ENCODE results near the gene DNAJC5G. TPM values are rescaled to one million over a fixed set of nuclear protein-coding genes. Genes with fewer than 3 reads are reported as not detected.

Gene DNAJC5G
- total RNA-seq, 4 donors from 2014 or later, result not detected

- no peak overlapping the region for H3K27ac ChIP-seq
- H3K27me3 ChIP-seq, result no peaks in the 10 kb centered on the region
- WGBS, 2 donors (ENCODE audit: low coverage in 1 of 2), result 93% methylated on average over 14 of the region's 14 CpGs; no CpG with 5 or more reads in 1 of the 2 donors
- TF ChIP-seq POLR2AphosphoS5 (IDR thresholded peaks at IDR 0.05), result no peak
- TF ChIP-seq, protein P1, sequence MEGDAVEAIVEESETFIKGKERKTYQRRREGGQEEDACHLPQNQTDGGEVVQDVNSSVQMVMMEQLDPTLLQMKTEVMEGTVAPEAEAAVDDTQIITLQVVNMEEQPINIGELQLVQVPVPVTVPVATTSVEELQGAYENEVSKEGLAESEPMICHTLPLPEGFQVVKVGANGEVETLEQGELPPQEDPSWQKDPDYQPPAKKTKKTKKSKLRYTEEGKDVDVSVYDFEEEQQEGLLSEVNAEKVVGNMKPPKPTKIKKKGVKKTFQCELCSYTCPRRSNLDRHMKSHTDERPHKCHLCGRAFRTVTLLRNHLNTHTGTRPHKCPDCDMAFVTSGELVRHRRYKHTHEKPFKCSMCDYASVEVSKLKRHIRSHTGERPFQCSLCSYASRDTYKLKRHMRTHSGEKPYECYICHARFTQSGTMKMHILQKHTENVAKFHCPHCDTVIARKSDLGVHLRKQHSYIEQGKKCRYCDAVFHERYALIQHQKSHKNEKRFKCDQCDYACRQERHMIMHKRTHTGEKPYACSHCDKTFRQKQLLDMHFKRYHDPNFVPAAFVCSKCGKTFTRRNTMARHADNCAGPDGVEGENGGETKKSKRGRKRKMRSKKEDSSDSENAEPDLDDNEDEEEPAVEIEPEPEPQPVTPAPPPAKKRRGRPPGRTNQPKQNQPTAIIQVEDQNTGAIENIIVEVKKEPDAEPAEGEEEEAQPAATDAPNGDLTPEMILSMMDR (IDR thresholded peaks at IDR 0.05), result no peak
- no peak for TF ChIP-seq EP300 (IDR thresholded peaks at IDR 0.05; ENCODE audit: low read depth)
- no peak for TF ChIP-seq POLR2A (IDR thresholded peaks at IDR 0.05)
- no peak for DNase-seq
- H3K4me1 ChIP-seq, result no peaks in the 10 kb centered on the region
- no peaks in the 10 kb centered on the region for H3K9me3 ChIP-seq
- no peak overlapping the region for H3K4me3 ChIP-seq
- intact Hi-C loops (cut with DNase I; ENCODE audit: low total_unique reads) (no loop called here), in situ Hi-C loops (cut with MboI; ENCODE audit: low pct_ligation_motif_present in 1 of 4, low pct_unique_long_range_greater_than_20kb in 1 of 4, low sequenced_read_pairs in 3 of 4) (no loop called here)
- peaks cover 0 to 59% (median 15%) of the 10 kb centered on the region in 4 donors for H3K36me3 ChIP-seq
These were observed 41.9 kb upstream of the DNAJC5G start for GRCh38 chr2:27233341-27233740.

DNA sequence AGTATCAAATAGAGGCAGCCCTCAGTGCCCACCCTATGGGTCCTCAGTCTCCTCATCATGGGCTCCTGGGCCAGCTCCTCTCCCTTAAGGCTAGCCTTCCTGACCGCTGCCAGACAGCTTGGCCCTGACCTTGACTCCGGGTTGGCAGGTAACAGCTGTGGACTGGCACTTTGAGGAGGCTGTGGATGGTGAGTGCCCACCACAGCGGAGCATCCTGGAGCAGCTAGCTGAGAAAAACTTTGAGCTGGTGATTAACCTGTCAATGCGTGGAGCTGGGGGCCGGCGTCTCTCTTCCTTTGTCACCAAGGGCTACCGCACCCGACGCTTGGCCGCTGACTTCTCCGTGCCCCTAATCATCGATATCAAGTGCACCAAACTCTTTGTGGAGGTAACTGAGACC is 39.1 kb upstream of the DNAJC5G start:
- Histone ChIP-seq H3K27ac (no peak overlapping the region), H3K27me3 (no peaks in the 10 kb centered on the region), H3K4me1 (no peaks in the 10 kb centered on the region), H3K4me3 (no peak overlapping the region), H3K9me3 (no peaks in the 10 kb centered on the region), H3K36me3 (peaks cover 0 to 74% (median 19%) of the 10 kb centered on the region in 4 donors)
- no peak for DNase-seq
- in situ Hi-C loops (cut with MboI; ENCODE audit: low pct_ligation_motif_present in 1 of 4, low pct_unique_long_range_greater_than_20kb in 1 of 4, low sequenced_read_pairs in 3 of 4), result no loop called here
- 98% methylated on average over 12 of the region's 12 CpGs; no CpG with 5 or more reads in 1 of the 2 donors for WGBS, 2 donors (ENCODE audit: low coverage in 1 of 2)
- TF ChIP-seq POLR2AphosphoS5 (IDR thresholded peaks at IDR 0.05), result no peak
- TF ChIP-seq, protein P1 (IDR thresholded peaks at IDR 0.05), result no peak
- no peak for TF ChIP-seq EP300 (IDR thresholded peaks at IDR 0.05; ENCODE audit: low read depth)
- TF ChIP-seq POLR2A (IDR thresholded peaks at IDR 0.05), result no peak
- intact Hi-C loops (cut with DNase I; ENCODE audit: low total_unique reads), result no loop called here

- Histone ChIP-seq H3K27ac (no peak overlapping the region), H3K4me1 (no peaks in the 10 kb centered on the region), H3K36me3 (peaks cover 0 to 69% (median 19%) of the 10 kb centered on the region in 4 donors), H3K9me3 (no peaks in the 10 kb centered on the region), H3K27me3 (no peaks in the 10 kb centered on the region), H3K4me3 (no peak overlapping the region)
- no peak for DNase-seq
- TF ChIP-seq, protein P1 (IDR thresholded peaks at IDR 0.05), result no peak
- TF ChIP-seq POLR2AphosphoS5 (IDR thresholded peaks at IDR 0.05), result no peak
- TF ChIP-seq EP300 (IDR thresholded peaks at IDR 0.05; ENCODE audit: low read depth), result no peak
- no peak for TF ChIP-seq POLR2A (IDR thresholded peaks at IDR 0.05)
- in situ Hi-C loops (cut with MboI; ENCODE audit: low pct_ligation_motif_present in 1 of 4, low pct_unique_long_range_greater_than_20kb in 1 of 4, low sequenced_read_pairs in 3 of 4) (no loop called here), intact Hi-C loops (cut with DNase I; ENCODE audit: low total_unique reads) (no loop called here)
- WGBS, 2 donors (ENCODE audit: low coverage in 1 of 2), result 90% methylated on average over 3 of the region's 3 CpGs; no CpG with 5 or more reads in 1 of the 2 donors
These were observed 38.6 kb upstream of the DNAJC5G start for GRCh38 chr2:27236626-27237025.

- 99% methylated on average over 8 of the region's 15 CpGs; no CpG with 5 or more reads in 1 of the 2 donors for WGBS, 2 donors (ENCODE audit: low coverage in 1 of 2)
- Histone ChIP-seq H3K27ac (no peak overlapping the region), H3K9me3 (no peaks in the 10 kb centered on the region), H3K4me1 (no peaks in the 10 kb centered on the region), H3K27me3 (no peaks in the 10 kb centered on the region), H3K4me3 (no peak overlapping the region), H3K36me3 (peaks cover 0 to 63% (median 18%) of the 10 kb centered on the region in 4 donors)
- in situ Hi-C loops (cut with MboI; ENCODE audit: low pct_ligation_motif_present in 1 of 4, low pct_unique_long_range_greater_than_20kb in 1 of 4, low sequenced_read_pairs in 3 of 4) (no loop called here), intact Hi-C loops (cut with DNase I; ENCODE audit: low total_unique reads) (no loop called here)
- no peak for DNase-seq
- TF ChIP-seq POLR2A (IDR thresholded peaks at IDR 0.05) (no peak), POLR2AphosphoS5 (IDR thresholded peaks at IDR 0.05) (no peak), EP300 (IDR thresholded peaks at IDR 0.05; ENCODE audit: low read depth) (no peak)
- TF ChIP-seq, protein P1 (IDR thresholded peaks at IDR 0.05), result no peak
These were observed 37.8 kb upstream of the DNAJC5G start for GRCh38 chr2:27237341-27237945.
